Neural crest cell (in vitro differentiated cells): ENCODE results near the gene SLC4A8. TPM values are rescaled to one million over a fixed set of nuclear protein-coding genes. Genes with fewer than 3 reads are reported as not detected.

Experiments
- DNase-seq: peaks from one replicate; pipeline ENCODE4 v3.0.0; 2021; ENCODE audit warnings: low read depth, mixed read lengths, low spot score
- H3K27ac Mint-ChIP-seq: one replicate; pipeline ENCODE4 v1.8.0; 2021; ENCODE audit warnings: mild to moderate bottlenecking, mixed read lengths; ENCODE audit not compliant: unreplicated experiment
- H3K27me3 Mint-ChIP-seq: 2 replicates; pipeline ENCODE4 v1.8.0; 2021; ENCODE audit warnings: low read depth, mild to moderate bottlenecking, mixed read lengths
- H3K36me3 Mint-ChIP-seq: 2 replicates; pipeline ENCODE4 v1.8.0; 2021; ENCODE audit warnings: low read depth, mild to moderate bottlenecking, mixed read lengths
- H3K4me1 Mint-ChIP-seq: 2 replicates; pipeline ENCODE4 v1.8.0; 2021; ENCODE audit warnings: mixed read lengths
- H3K4me3 Mint-ChIP-seq: one replicate; pipeline ENCODE4 v1.8.0; 2021; ENCODE audit warnings: mild to moderate bottlenecking, mixed read lengths
- H3K9me3 Mint-ChIP-seq: 2 replicates; pipeline ENCODE4 v1.8.0; 2021; ENCODE audit warnings: mixed read lengths
- total RNA-seq: library from RNA; stranded (reverse); gene quantifications from 2 replicates; pipeline ENCODE4 v1.2.1, GENCODE V29; 2021
- TF ChIP-seq, protein P1 (sequence below): fragments of 200-600 bp; sonication (generic); conservative IDR thresholded peaks from 2 replicates; pipeline ENCODE4 v1.5.0; 2021; ENCODE audit warnings: antibody characterized with exemption, mild to moderate bottlenecking

SLC4A8 gene
- total RNA-seq, 1 donor from 2014 or later: 33.8 TPM

GRCh38 chr12:51381226-51382079, 43.2 kb upstream of the SLC4A8 start:
- H3K4me3 Mint-ChIP-seq: no peak overlapping the region
- DNase-seq: no peak
- no peak overlapping the region for H3K27ac Mint-ChIP-seq
- H3K4me1 Mint-ChIP-seq: peaks cover 11% of the 10 kb centered on the region
- TF ChIP-seq, protein P1, sequence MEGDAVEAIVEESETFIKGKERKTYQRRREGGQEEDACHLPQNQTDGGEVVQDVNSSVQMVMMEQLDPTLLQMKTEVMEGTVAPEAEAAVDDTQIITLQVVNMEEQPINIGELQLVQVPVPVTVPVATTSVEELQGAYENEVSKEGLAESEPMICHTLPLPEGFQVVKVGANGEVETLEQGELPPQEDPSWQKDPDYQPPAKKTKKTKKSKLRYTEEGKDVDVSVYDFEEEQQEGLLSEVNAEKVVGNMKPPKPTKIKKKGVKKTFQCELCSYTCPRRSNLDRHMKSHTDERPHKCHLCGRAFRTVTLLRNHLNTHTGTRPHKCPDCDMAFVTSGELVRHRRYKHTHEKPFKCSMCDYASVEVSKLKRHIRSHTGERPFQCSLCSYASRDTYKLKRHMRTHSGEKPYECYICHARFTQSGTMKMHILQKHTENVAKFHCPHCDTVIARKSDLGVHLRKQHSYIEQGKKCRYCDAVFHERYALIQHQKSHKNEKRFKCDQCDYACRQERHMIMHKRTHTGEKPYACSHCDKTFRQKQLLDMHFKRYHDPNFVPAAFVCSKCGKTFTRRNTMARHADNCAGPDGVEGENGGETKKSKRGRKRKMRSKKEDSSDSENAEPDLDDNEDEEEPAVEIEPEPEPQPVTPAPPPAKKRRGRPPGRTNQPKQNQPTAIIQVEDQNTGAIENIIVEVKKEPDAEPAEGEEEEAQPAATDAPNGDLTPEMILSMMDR: no peak
- H3K36me3 Mint-ChIP-seq: no peaks in the 10 kb centered on the region
- H3K27me3 Mint-ChIP-seq: peaks cover 5% of the 10 kb centered on the region
- H3K9me3 Mint-ChIP-seq: no peaks in the 10 kb centered on the region

GRCh38 chr12:51382173-51382572, 42.5 kb upstream of the SLC4A8 start:
- no peak overlapping the region for H3K27ac Mint-ChIP-seq
- TF ChIP-seq, protein P1: no peak
- H3K27me3 Mint-ChIP-seq: peaks cover 6% of the 10 kb centered on the region
- peaks cover 15% of the 10 kb centered on the region for H3K4me1 Mint-ChIP-seq
- no peak overlapping the region for H3K4me3 Mint-ChIP-seq
- no peaks in the 10 kb centered on the region for H3K9me3 Mint-ChIP-seq
- H3K36me3 Mint-ChIP-seq: no peaks in the 10 kb centered on the region
- no peak for DNase-seq

DNA sequence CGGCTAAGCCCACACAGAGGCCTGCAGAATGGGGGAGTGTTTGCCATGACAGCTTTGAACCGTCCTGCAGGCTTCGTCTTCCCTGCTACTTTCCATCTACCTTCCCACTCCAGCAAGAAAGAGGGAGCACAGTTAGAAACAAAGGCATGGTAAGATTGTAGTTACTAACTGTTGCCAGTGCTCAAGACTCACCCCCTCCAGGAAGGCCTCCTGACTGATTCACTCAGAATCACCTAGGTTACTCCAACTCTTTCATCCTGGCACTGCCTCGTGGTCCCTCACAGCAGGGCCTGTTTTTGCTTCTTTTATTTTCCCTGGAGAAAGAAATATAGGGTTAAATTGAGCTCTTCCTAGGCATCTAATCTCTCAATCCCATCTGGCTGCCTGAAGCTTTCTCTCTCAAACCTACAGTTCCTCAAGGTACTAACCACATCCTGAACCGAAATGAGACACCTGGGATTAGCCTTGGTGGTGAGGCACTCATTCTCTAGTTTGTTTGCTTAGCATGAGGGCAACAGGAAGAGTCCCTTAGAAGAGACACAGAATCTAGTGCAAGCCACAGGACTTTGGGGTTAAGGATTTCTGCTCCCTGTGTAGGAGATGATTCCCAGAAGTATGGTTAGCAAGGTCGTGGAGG, 41.2 kb upstream of the SLC4A8 start:
- H3K27ac Mint-ChIP-seq: no peak overlapping the region
- H3K36me3 Mint-ChIP-seq: no peaks in the 10 kb centered on the region
- TF ChIP-seq, protein P1: no peak
- H3K9me3 Mint-ChIP-seq: no peaks in the 10 kb centered on the region
- no peak overlapping the region for H3K4me3 Mint-ChIP-seq
- H3K27me3 Mint-ChIP-seq: peaks cover 15% of the 10 kb centered on the region
- DNase-seq: no peak
- H3K4me1 Mint-ChIP-seq: peaks cover 22% of the 10 kb centered on the region

DNA sequence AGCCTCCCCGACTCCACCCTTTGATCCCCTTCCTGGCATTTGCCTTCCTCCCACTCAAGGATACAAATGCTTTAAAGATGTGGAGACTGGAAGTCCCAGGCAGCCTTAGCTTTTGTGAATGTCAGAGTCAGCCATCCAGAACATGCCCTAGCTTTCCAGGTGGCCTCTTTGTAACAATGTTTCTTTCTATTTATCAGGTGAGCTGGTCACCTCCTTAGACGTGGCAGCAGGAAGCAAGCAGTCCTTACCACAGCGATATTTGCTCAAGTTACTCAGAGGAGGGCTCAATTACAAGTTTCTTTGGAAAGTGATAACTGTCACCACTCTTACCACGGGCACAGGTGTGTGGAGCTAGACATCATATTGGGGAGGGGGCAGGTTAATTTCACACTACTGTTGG, 38.3 kb upstream of the SLC4A8 start:
- Mint-ChIP-seq H3K9me3 (no peaks in the 10 kb centered on the region), H3K27me3 (peaks cover 42% of the 10 kb centered on the region), H3K4me1 (peaks cover 43% of the 10 kb centered on the region), H3K36me3 (no peaks in the 10 kb centered on the region), H3K4me3 (no peak overlapping the region), H3K27ac (no peak overlapping the region)
- DNase-seq: no peak
- TF ChIP-seq, protein P1: no peak

DNA sequence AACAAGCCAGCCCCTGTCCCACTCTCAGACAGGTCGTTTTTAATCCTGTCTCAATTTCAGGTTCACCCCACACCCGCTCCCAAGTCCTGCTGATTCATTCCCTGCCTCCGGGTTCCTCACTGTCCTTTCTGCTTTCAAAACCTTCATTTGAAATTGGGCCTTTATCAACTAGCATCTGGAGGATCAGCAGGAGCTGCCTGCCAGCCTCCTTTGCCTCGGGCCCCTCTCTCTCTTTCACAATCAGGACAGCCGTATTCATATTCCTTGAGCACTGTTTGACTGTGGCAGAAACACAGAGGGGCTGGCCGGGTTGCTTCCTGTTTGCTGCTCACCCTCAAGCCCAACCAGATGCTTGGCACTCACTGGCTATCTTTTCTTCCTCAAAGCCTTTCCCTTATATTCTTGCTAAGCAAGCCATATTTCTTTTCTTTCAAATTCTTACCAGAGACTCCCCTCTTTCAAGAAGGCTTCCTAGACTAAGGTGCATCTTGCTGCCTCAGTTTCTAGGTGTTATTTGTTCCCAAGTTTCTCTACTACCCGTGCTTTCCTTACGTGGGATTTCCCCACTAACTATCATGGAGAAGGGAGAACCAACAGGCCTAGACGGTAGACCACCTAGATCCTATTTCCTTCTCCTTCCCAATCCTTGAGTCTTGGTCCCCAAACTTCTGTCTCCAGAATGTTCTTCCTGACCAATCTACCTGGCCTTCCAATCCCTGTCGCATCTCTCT, 36.4 kb upstream of the SLC4A8 start:
- no peak overlapping the region for H3K4me3 Mint-ChIP-seq
- H3K36me3 Mint-ChIP-seq: no peaks in the 10 kb centered on the region
- peaks cover 59% of the 10 kb centered on the region for H3K27me3 Mint-ChIP-seq
- TF ChIP-seq, protein P1: no peak
- peaks cover 52% of the 10 kb centered on the region for H3K4me1 Mint-ChIP-seq
- H3K27ac Mint-ChIP-seq: peak overlapping the region; percentile 59
- H3K9me3 Mint-ChIP-seq: no peaks in the 10 kb centered on the region
- no peak for DNase-seq
